Measurements from ENCODE around the gene RHBDL1. TPM values are rescaled to one million over a fixed set of nuclear protein-coding genes. Genes with fewer than 3 reads are reported as not detected.

Gene RHBDL1
- total and polyA plus RNA-seq, 7 donors, result 0.06 to 0.42 (median 0.13) TPM

- DNase-seq, result no peak
- Histone ChIP-seq H3K9me3 (no peaks in the 10 kb centered on the region), H3K27me3 (ENCODE audit: insufficient read depth in 3 of 3, low read length in 2 of 3) (no peaks in the 10 kb centered on the region), H3K27ac (peak overlapping the region; percentile 97), H3K36me3 (ENCODE audit: insufficient read depth in 1 of 2, low read depth in 1 of 2) (peaks cover 5 to 20% of the 10 kb centered on the region in 2 donors), H3K4me1 (peaks cover 40% of the 10 kb centered on the region), H3K4me3 (peak overlapping the region; percentile 85)
- TF ChIP-seq, protein P1, sequence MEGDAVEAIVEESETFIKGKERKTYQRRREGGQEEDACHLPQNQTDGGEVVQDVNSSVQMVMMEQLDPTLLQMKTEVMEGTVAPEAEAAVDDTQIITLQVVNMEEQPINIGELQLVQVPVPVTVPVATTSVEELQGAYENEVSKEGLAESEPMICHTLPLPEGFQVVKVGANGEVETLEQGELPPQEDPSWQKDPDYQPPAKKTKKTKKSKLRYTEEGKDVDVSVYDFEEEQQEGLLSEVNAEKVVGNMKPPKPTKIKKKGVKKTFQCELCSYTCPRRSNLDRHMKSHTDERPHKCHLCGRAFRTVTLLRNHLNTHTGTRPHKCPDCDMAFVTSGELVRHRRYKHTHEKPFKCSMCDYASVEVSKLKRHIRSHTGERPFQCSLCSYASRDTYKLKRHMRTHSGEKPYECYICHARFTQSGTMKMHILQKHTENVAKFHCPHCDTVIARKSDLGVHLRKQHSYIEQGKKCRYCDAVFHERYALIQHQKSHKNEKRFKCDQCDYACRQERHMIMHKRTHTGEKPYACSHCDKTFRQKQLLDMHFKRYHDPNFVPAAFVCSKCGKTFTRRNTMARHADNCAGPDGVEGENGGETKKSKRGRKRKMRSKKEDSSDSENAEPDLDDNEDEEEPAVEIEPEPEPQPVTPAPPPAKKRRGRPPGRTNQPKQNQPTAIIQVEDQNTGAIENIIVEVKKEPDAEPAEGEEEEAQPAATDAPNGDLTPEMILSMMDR (IDR thresholded peaks at IDR 0.05), result no peak
- 0 to 1% (median 0%) methylated on average over 32 to 38 of the region's 38 CpGs for WGBS, 3 donors
- intact Hi-C loops (cut with DNase I), result no loop called here
- ATAC-seq, result no peak
These were observed 5.1 kb downstream of the RHBDL1 start for GRCh38 chr16:680625-680945.

- peaks cover 40% of the 10 kb centered on the region for H3K4me1 ChIP-seq
- DNase-seq (peak; percentile 68 to 89), ATAC-seq (peak in 1 of 4 donors; percentile 0)
- intact Hi-C loops (cut with DNase I), result no loop called here
- TF ChIP-seq, protein P1 (IDR thresholded peaks at IDR 0.05), result no peak
- H3K4me3 ChIP-seq, result peak overlapping the region; percentile 85
- 33 to 39% (median 36%) methylated on average over 44 of the region's 44 CpGs for WGBS, 3 donors
- no peaks in the 10 kb centered on the region for H3K9me3 ChIP-seq
- no peaks in the 10 kb centered on the region for H3K27me3 ChIP-seq (ENCODE audit: insufficient read depth in 3 of 3, low read length in 2 of 3)
- peak overlapping the region; percentile 97 for H3K27ac ChIP-seq
- peaks cover 5 to 25% of the 10 kb centered on the region in 2 donors for H3K36me3 ChIP-seq (ENCODE audit: insufficient read depth in 1 of 2, low read depth in 1 of 2)
These were observed 5.7 kb downstream of the RHBDL1 start for GRCh38 chr16:680967-681745.

- ATAC-seq (no peak), DNase-seq (no peak)
- WGBS, 3 donors, result 61 to 72% (median 65%) methylated on average over 28 of the region's 28 CpGs
- TF ChIP-seq, protein P1 (IDR thresholded peaks at IDR 0.05), result no peak
- Histone ChIP-seq H3K27ac (peak overlapping the region; percentile 97), H3K4me3 (peak overlapping the region; percentile 85), H3K36me3 (ENCODE audit: insufficient read depth in 1 of 2, low read depth in 1 of 2) (peaks cover 5 to 33% of the 10 kb centered on the region in 2 donors), H3K9me3 (no peaks in the 10 kb centered on the region), H3K4me1 (peaks cover 40% of the 10 kb centered on the region), H3K27me3 (ENCODE audit: insufficient read depth in 3 of 3, low read length in 2 of 3) (no peaks in the 10 kb centered on the region)
- intact Hi-C loops (cut with DNase I), result no loop called here
These were observed 6.4 kb downstream of the RHBDL1 start for GRCh38 chr16:681746-682427.

DNA sequence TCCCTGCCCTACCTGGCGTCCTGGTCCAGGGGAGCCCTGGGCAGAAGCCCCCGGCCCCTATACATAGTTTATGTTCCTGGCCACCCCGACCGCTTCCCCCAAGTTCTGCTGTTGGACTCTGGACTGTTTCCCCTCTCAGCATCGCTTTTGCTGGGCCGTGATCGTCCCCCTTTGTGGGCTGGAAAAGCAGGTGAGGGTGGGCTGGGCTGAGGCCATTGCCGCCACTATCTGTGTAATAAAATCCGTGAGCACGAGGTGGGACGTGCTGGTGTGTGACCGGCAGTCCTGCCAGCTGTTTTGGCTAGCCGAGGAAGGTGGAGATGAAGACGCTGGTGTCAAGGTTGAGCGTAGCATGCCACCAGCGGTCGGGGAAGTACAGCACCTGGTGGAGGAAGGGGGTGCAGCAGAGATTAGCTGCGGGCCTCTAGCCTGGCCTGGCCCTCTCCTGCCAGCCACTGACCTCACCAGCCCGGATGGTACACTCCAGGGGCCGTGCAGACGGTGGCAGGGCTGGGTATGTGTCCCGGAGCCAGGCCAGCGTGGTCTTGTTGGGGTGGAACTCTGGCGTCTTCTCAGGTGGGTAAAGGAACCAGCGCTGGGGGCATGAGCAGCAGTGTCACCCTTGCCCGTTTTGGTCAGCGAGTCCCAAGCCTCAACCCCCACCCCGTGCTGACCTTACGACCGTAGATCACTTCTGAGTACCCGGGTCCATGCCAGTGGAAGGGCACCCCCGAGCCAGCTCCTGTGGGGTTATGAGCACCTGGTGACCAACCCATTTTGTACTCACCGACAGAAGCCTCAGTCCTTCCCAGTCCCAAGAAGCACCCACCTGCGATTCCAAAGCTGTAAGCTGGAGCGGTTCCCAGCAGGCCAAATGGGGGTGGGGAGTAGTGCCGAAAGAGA lies 7.3 kb downstream of the RHBDL1 start:
- peaks cover 40% of the 10 kb centered on the region for H3K4me1 ChIP-seq
- DNase-seq, result no peak
- TF ChIP-seq, protein P1 (IDR thresholded peaks at IDR 0.05), result no peak
- H3K36me3 ChIP-seq (ENCODE audit: insufficient read depth in 1 of 2, low read depth in 1 of 2), result peaks cover 5 to 34% of the 10 kb centered on the region in 2 donors
- ATAC-seq, result no peak
- WGBS, 3 donors, result 68 to 76% (median 70%) methylated on average over 36 of the region's 36 CpGs
- intact Hi-C loops (cut with DNase I), result no loop called here
- H3K9me3 ChIP-seq, result no peaks in the 10 kb centered on the region
- no peak overlapping the region for H3K27ac ChIP-seq
- no peaks in the 10 kb centered on the region for H3K27me3 ChIP-seq (ENCODE audit: insufficient read depth in 3 of 3, low read length in 2 of 3)
- H3K4me3 ChIP-seq, result peak overlapping the region; percentile 79
